Activated CD4-positive, alpha-beta T cell treated with anti-CD3 and anti-CD28 coated beads, Interleukin-2, Interleukin-6, amounts not matched to agents 100 ng/mL and 50 ng/mL, durations not matched to agents 16 hours and 8 hours (primary cell): ENCODE data around the gene LRRC34.

Experiments
- DNase-seq: peaks from one replicate; pipeline ENCODE4 v3.0.0-alpha.2; 2020

Gene LRRC34

DNA sequence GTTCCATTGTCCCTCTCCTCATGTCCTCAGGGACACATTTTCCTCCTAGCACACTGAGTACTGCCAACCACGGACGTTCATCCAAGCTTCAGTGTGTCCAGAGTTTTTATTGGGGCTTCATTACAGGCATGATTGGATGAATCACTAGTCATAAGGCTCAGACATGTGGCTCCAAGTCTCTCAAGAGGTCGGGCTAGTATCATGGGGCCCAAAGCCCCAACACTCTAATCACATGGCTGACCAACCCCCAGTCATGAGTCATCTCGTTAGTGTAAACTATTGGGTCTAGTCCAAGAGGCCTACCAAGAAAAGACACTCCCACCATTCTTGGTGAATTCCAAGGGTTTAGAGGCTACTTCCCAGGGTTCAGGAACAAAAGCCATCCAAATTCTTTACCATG lies 52.2 kb downstream of the LRRC34 start:
- DNase-seq, result no peak

GRCh38 chr3:169759256-169759655 lies 53.4 kb downstream of the LRRC34 start:
- peak; percentile 75 for DNase-seq

DNA sequence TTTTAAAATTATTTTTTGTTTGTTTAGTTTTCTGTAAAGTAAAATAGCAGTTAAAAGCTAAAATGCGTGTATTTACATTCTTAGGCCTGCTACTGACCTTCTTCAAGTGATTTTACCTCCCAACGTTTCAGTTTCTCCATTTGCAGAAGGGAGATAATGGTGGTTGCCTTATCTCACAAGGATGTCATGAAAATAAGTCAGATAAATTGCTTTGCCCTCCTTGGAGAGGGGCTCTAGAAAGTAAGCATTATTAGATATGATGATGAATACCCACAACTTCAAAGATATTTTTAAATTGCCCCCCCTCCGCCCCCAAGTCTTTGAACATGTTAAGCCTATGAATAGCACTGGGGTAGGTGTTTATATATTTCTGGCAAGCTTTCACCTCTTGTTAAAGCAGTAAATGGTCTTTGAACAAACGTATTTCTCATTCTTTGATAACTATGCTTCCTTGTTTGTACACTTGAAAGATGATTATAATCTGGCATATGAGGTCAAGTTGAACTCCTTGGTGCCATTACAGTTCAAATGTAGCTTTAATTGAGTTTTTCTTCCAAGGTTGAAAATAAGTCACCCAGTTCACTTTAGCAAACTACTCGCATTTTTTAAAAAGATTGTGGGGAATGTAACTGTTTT lies 54.2 kb downstream of the LRRC34 start:
- DNase-seq, result no peak

DNA sequence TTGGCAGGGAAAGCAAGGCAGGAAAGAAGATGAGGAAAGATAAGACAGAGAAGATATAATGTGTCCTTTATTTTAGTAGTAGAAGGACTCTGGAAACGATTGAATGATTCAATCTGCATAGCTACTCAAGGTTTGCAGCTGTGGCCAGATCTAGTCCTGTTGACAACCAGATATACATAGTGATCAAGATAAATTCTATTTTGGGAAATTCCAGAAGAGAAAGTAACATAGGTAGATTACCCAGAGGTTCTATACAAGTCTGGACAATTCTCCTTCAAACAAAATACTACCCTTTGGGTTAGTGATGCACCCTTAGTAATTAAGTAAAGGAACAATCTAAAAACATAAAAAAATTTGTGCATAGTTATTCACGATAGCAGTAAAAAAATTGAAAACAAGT lies 57.2 kb downstream of the LRRC34 start:
- no peak for DNase-seq

DNA sequence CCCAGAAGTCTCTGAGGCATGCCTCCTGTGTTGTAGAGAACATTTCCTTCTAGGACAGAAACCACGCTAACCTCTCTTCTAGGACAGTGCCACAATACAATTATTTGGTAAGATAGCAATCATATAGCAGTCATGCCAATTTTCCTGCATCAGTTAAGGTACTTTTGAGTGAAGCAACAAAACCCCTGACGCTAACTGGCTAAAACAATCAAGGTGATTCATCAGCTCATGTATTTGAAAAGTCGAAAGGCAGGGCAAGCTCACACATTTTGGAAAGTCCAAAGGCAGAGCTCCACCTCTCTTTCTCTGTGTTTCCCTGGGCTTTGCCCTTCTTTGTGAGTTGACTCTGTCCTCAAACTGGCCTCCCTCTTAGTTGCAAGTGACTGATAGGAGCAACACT lies 58.0 kb downstream of the LRRC34 start:
- no peak for DNase-seq

GRCh38 chr3:169751875-169752274 lies 60.8 kb downstream of the LRRC34 start:
- DNase-seq, result no peak

- DNase-seq, result no peak
These were observed 62.0 kb downstream of the LRRC34 start for GRCh38 chr3:169750665-169751064.

- DNase-seq, result peak; percentile 38
These were observed 64.0 kb downstream of the LRRC34 start for GRCh38 chr3:169748670-169749069.

DNA sequence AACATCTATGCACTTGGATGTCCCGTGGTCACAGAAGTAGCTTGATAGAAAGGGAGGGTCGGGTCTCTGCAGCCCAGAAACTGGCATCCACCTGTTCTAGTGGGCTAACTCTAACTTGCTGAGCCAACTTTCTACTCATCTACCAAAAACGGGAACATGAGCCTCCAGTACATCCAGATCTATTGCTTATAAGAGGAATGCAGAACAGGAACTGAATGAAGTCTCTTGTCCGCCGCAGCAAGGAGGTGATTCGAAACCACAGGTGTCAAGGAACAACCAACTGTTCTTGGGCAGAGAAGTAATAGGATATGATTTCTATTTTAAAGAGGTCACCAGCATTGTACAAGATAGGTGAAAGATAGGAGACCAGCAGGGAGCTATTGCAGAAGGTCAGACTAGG lies 65.8 kb downstream of the LRRC34 start:
- DNase-seq, result no peak

DNA sequence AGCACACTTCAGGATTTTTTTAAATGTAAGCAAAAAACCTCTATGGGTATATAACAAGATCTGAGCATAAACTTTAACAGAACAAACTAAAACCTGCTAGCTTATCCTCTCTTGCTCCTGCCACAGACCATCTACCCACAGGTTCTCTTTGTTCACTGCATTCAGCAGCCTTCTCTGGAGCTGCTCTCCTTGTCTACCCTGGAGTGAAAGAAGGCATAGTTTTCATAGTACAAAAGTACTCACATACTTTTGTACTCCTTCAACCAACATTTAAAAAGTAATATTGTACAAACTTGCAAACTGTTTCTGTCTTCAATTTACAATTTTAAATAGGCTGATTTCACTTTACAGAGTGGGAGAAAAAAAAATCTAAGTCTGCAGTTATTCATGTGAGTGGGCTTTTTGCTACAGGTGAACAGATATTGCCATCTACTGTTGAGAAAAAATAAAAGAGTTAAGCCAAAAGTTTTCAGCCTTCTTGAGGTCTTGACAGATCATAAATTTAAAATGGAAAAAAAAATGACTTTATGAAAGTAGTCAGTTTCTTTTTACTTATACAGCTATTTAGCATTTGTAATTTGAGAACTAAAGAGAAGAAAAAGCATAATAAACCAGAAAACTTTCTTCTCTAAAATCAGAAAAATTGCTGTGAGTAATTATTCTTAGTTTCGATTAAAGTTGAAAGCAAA lies 68.2 kb downstream of the LRRC34 start:
- DNase-seq, result no peak
